HG03108 (cell line): Measurements from ENCODE around the gene HNRNPC.
A peak's percentile ranks its signal among the peaks of the same experiment; 100 is the strongest.
"Not testable (repeated sequence)": the region's sequence is repeated elsewhere in the genome, so short reads cannot be mapped to it uniquely, and the experiment has no call there.

Experiments used
- ATAC-seq: cut with Tn5 transposase; IDR thresholded peaks from one replicate; pipeline ENCODE4 v1.9.1; 2021; ENCODE audit warnings: moderate library complexity; ENCODE audit not compliant: unreplicated experiment

The HNRNPC gene

GRCh38 chr14:21269252-21270046 is at the start of gene HNRNPC:
HNRNPC (minus strand) TSS chr14:21269442; CDS start chr14:21234193, 35,249 bp downstream.
- peak; percentile 90 for ATAC-seq

GRCh38 chr14:21317398-21317797 is 48.2 kb upstream of the HNRNPC start:
- ATAC-seq, result no peak

GRCh38 chr14:21313512-21313911 is 44.3 kb upstream of the HNRNPC start:
- no peak for ATAC-seq

GRCh38 chr14:21311614-21312013 is 42.4 kb upstream of the HNRNPC start:
- ATAC-seq, result no peak

- no peak for ATAC-seq
Observed at GRCh38 chr14:21309956-21310355, 40.7 kb upstream of the HNRNPC start.

GRCh38 chr14:21309238-21309636 is 40.0 kb upstream of the HNRNPC start:
- no peak for ATAC-seq

GRCh38 chr14:21308479-21309237 is 39.4 kb upstream of the HNRNPC start:
- peak; percentile 68 for ATAC-seq

- ATAC-seq, result peak; percentile 14
Observed at GRCh38 chr14:21308132-21308478, 38.9 kb upstream of the HNRNPC start.

- ATAC-seq, result no peak
Observed at GRCh38 chr14:21307637-21308036, 38.4 kb upstream of the HNRNPC start.

- not testable (repeated sequence) for ATAC-seq
Observed at GRCh38 chr14:21302836-21303140, 33.5 kb upstream of the HNRNPC start.

GRCh38 chr14:21302013-21302835 is 33.0 kb upstream of the HNRNPC start:
- ATAC-seq, result no peak

- no peak for ATAC-seq
Observed at GRCh38 chr14:21300892-21301291, 31.6 kb upstream of the HNRNPC start.

- no peak for ATAC-seq
Observed at GRCh38 chr14:21299562-21300130, 30.4 kb upstream of the HNRNPC start.

- no peak for ATAC-seq
Observed at GRCh38 chr14:21298358-21298757, 29.1 kb upstream of the HNRNPC start.

GRCh38 chr14:21294026-21294425 is 24.8 kb upstream of the HNRNPC start:
- not testable (repeated sequence) for ATAC-seq

- ATAC-seq, result no peak
Observed at GRCh38 chr14:21287168-21287567, 17.9 kb upstream of the HNRNPC start.

- ATAC-seq, result not testable (repeated sequence)
Observed at GRCh38 chr14:21286516-21286915, 17.3 kb upstream of the HNRNPC start.

GRCh38 chr14:21281917-21282316 is 12.7 kb upstream of the HNRNPC start:
- not testable (repeated sequence) for ATAC-seq

GRCh38 chr14:21279783-21280182 is 10.5 kb upstream of the HNRNPC start, which contains the start of gene RPGRIP1:
RPGRIP1 (plus strand) TSS chr14:21280083; CDS start chr14:21287977, 7,894 bp downstream.
- no peak for ATAC-seq

GRCh38 chr14:21278632-21279031 is 9.4 kb upstream of the HNRNPC start:
- no peak for ATAC-seq

- no peak for ATAC-seq
Observed at GRCh38 chr14:21275261-21275858, 6.1 kb upstream of the HNRNPC start.
